AG09319 (cell line): Measurements from ENCODE around the gene ARNT2.

Experiments used
- DNase-seq: peaks from one replicate; pipeline ENCODE4 v3.0.0-alpha.2; 2010; ENCODE audit warnings: low read depth; ENCODE audit errors: extremely low read depth
- TF ChIP-seq, protein P1 (sequence below): IDR thresholded peaks from 2 replicates; pipeline ENCODE4 v1.5.1; 2011; ENCODE audit warnings: low read depth, mild to moderate bottlenecking, inconsistent platforms, low read length, moderate library complexity

Gene ARNT2

DNA sequence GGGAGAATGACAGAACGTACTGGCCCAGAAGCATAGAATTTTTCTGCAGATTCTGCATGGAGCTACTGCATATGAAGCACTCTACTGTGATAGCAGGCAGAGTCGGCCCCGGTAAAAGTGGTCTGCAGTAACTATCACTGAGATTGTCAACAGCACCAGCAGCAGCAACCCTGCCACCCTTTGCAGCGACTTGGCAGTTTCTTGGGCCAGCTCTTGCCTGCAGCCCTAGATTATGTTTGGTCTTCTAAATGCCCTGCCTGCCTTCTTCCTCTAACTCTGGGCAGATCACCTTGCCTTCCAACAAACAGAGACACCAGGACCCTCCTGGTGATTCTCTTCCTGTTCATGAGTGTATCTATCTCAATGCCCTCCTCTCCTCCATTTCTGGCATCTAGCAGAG, 161.8 kb downstream of the ARNT2 start:
- TF ChIP-seq, protein P1, sequence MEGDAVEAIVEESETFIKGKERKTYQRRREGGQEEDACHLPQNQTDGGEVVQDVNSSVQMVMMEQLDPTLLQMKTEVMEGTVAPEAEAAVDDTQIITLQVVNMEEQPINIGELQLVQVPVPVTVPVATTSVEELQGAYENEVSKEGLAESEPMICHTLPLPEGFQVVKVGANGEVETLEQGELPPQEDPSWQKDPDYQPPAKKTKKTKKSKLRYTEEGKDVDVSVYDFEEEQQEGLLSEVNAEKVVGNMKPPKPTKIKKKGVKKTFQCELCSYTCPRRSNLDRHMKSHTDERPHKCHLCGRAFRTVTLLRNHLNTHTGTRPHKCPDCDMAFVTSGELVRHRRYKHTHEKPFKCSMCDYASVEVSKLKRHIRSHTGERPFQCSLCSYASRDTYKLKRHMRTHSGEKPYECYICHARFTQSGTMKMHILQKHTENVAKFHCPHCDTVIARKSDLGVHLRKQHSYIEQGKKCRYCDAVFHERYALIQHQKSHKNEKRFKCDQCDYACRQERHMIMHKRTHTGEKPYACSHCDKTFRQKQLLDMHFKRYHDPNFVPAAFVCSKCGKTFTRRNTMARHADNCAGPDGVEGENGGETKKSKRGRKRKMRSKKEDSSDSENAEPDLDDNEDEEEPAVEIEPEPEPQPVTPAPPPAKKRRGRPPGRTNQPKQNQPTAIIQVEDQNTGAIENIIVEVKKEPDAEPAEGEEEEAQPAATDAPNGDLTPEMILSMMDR: no peak
- DNase-seq: no peak

DNA sequence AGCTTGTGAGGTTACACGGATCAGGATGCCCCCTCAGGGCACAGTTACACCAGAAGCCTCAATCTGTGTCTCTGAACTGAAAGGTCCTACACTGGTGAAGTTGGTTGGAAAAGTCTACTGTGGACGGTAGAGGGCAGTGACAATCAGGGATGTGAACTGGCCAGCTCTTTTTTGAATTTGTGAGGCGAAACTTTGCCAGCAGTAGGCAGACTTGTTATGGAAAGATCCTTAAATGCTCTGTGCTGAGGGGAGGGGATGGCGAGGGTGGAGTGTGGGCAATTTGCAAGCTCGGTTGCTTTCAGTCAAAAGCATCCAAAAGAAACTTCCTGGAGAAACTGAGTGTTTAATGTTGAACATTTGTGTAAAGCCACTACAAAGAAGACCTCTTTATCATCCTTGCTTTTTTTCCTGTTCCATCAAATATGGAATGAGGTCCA, 163.6 kb downstream of the ARNT2 start:
- DNase-seq: peak; percentile 85
- TF ChIP-seq, protein P1: peak; percentile 86

DNA sequence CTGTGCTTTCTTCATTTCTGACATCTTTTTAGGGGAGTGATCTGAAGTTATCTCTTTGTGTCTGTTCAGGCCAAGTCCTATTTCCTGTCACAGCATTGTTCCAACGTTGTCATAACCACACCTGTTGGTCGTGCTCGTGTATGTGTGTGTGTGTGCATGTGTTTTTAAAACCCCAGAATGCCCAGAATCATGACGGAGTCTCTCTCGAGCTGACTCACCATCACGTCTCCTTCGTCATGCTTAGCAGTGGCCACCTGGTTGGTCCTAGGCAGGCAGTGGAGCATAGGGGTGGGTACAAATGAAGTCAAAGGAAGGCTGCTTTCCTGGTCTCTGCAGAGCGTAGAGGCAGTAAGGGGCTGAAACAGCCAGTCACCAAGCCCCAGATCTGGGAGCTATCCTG, 164.1 kb downstream of the ARNT2 start:
- TF ChIP-seq, protein P1: no peak
- no peak for DNase-seq

DNA sequence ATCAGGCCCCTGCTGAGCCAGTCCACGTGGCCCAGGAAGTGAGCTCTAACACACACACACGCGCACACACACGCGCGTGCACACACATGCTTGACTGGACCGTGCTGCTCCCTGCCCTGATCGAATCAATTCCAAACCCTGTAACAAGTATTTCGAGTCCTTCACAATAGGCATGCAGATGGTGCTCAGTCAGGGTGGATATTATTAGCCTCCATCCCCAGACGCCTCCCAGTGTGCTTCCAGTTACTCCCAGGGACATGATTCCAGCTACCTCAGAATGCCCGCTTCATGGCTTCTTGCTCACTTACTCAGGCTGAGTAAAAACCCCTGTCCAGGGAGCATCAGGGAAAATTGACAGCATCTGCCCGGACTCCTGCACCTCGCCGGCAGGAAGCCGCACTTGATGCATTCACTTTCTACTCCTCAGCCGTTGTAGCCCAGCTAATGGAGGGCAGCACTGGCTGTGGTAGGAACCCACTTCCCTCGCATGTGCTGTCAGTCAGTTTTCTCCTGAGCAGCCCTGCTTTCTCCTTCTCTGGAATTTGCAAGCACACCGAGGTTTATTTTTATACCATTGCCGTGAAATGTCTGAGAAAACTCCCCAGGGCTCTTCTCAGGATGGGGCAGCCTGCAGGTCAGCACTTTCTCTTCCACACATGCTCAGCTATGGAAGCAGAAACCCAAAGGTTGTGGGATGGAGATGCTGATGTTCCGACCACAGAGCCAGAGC, 164.9 kb downstream of the ARNT2 start:
- TF ChIP-seq, protein P1: no peak
- no peak for DNase-seq

DNA sequence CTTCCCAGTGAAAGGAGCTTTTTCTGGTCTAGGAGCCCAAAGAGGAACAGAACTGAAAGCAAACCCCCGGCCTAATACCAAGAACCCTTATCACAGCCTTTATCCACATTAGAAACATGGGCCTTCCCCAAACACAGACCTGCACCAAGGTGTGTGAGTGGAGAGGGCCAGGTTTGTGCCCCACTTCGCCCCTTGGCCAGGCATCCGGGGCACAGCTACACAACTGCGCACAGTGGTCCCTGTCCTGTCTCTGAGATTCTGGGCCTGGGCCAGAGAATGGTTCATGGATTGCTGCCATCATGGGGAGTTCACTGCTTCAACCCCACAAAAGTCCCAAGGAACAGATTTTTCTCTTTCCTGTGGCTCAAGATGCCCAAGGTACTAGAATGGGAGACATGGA, 165.5 kb downstream of the ARNT2 start:
- TF ChIP-seq, protein P1: no peak
- DNase-seq: no peak

DNA sequence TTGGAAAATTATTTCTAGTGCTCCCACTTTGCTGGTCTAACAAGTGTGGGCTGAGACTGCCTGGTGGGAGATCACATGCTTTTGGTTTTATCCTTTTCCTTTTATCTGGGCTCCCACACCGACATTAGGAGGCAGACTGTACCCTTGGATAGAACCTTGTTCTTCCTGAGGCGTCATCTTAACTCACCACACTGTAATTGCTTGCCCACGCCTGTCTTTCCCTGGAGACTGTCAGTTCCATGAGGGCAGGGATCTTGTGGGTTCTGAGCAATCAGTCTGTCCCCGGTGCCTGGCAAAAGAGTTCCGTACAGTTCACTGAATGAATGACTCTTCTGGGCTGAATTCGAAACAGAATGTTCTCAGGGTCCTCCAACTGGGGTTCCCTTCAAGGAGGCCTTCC, 166.4 kb downstream of the ARNT2 start:
- DNase-seq: no peak
- TF ChIP-seq, protein P1: no peak

DNA sequence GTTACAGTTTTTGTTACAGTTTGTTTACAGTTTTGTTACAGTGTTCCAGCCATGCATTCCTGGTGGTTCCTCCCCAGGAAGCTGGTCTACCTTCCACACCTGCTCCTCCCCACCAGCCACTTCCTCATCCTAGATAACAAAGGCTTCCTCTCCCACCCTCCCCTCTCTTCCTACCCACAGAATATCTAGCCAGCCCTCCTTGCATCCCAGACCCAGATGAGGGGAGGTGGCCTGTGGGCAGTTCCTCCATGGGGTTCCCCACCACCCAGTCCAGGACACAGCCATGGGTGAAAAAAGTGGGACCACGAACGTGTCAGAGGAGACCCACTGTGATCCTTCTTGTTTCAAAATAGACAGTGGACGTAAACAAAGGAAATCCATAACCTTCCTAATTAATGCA, 168.2 kb downstream of the ARNT2 start:
- TF ChIP-seq, protein P1: no peak

More for the DNA sequence above, 168.2 kb downstream of the ARNT2 start:
- no peak for DNase-seq
